MM.1S (cell line): ENCODE results near the gene DACH1.

Experiments
- EZH2 ChIP-seq: fragments of 300-600 bp; sonication (generic); optimal IDR thresholded peaks from 2 replicates; pipeline ENCODE3; 2017; ENCODE audit warnings: low read depth, mild to moderate bottlenecking, antibody characterized with exemption, low read length, mixed read lengths
- EZH2phosphoT487 ChIP-seq: fragments of 300-600 bp; sonication (generic); IDR thresholded peaks from 2 replicates; pipeline ENCODE4 v1.6.1; 2018; ENCODE audit warnings: antibody characterized with exemption, low read length
- TF ChIP-seq, protein P1 (sequence below): fragments of 300-600 bp; sonication (generic); IDR thresholded peaks from 2 replicates; pipeline ENCODE4 v1.5.1; 2016; ENCODE audit warnings: antibody characterized with exemption, low read length, mixed read lengths

DNA sequence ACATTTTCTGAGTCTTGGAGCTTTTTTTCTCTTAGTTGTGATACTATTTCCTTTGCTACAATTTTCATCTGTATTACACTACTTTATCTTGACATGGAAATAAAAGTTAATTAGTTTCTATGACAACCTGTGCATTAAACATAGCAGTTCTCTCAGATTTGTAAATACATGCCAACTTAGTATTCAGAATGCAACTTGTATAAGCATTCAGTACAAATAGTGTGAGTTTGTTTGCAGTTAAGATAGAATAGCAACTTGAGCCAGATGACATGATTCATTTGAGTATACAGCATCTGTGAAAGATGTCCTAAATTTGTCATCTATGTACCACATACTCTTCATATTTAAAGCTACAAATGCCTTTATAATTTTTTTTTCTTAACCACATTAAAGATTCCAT, 98.1 kb downstream of the DACH1 start:
- TF ChIP-seq EZH2 (no peak), EZH2phosphoT487 (no peak)
- TF ChIP-seq, protein P1, sequence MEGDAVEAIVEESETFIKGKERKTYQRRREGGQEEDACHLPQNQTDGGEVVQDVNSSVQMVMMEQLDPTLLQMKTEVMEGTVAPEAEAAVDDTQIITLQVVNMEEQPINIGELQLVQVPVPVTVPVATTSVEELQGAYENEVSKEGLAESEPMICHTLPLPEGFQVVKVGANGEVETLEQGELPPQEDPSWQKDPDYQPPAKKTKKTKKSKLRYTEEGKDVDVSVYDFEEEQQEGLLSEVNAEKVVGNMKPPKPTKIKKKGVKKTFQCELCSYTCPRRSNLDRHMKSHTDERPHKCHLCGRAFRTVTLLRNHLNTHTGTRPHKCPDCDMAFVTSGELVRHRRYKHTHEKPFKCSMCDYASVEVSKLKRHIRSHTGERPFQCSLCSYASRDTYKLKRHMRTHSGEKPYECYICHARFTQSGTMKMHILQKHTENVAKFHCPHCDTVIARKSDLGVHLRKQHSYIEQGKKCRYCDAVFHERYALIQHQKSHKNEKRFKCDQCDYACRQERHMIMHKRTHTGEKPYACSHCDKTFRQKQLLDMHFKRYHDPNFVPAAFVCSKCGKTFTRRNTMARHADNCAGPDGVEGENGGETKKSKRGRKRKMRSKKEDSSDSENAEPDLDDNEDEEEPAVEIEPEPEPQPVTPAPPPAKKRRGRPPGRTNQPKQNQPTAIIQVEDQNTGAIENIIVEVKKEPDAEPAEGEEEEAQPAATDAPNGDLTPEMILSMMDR: no peak
